Measurements from ENCODE around the gene SHISA9. TPM values are rescaled to one million over a fixed set of nuclear protein-coding genes. Genes with fewer than 3 reads are reported as not detected.

The SHISA9 gene
- total RNA-seq, 1 experiment from 2014 or later = not detected

DNA sequence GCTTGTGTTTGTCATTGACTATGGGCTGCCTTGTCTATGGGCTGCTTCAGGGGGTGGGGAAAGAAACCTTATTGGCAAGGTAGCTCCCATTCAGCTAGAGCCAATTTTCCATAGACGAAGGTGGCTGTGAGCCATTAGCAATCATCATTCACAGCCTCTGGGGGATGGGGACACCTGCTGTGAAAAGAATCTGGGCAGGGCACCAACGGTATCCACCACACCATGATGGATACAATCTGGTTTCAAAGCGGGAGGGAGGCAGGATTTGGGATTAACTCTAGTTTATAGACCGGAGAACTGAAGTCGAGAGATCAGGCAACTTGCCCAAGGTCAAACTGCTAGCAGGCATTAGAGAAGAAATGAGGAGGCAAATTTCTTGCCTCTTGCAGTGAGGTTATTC lies 182.3 kb downstream of the SHISA9 start:
- ATAC-seq (no peak), DNase-seq (ENCODE audit: low read depth, low spot score) (no peak)
- Histone ChIP-seq H3K27me3 (ENCODE audit: insufficient read depth, low read length) (no peaks in the 10 kb centered on the region), H3K4me2 (ENCODE audit: low read length) (no peak overlapping the region), H3K4me1 (ENCODE audit: control insufficient read depth in 1 of 2, insufficient read depth in 2 of 2, low read length in 2 of 2) (no peaks in the 10 kb centered on the region), H3K4me3 (replicated peaks in 1 of 2; ENCODE audit: low read depth in 1 of 2, low read length in 2 of 2) (no peak overlapping the region), H3K27ac (ENCODE audit: low read depth, low read length) (no peak overlapping the region), H3K9me3 (ENCODE audit: control insufficient read depth in 1 of 2, insufficient read depth in 1 of 2, low read depth in 1 of 2, low read length in 2 of 2) (no peaks in the 10 kb centered on the region; a peak in 1 of 4 replicates), H3K9ac (ENCODE audit: low read length) (no peak overlapping the region), H3K79me2 (ENCODE audit: insufficient read depth, low read length) (no peaks in the 10 kb centered on the region), H3K9me2 (ENCODE audit: insufficient read depth) (no peaks in the 10 kb centered on the region), H3K36me3 (ENCODE audit: control insufficient read depth in 1 of 2, insufficient read depth in 2 of 2, low read length in 2 of 2) (no peaks in the 10 kb centered on the region), H4K20me1 (ENCODE audit: insufficient read depth) (no peaks in the 10 kb centered on the region), H2AFZ (ENCODE audit: low read depth, low read length, poor library complexity, severe bottlenecking) (no peak overlapping the region)
- ChIA-PET RAD21 (ENCODE audit: low non-redundant PET in 1 of 2, low total read pairs in 2 of 2, uncharacterized antibody in 2 of 2, unreplicated experiment in 2 of 2) (no interaction called here), CTCF (no interaction called here), POLR2A (no interaction called here)
- intact Hi-C loops (cut with micrococcal nuclease) = no loop called here
- no TSS peak for BruUV-seq (replicated peaks)
- TF ChIP-seq ELF1 (IDR thresholded peaks at IDR 0.05; ENCODE audit: borderline replicate concordance, low read depth) (no peak), SIN3A (IDR thresholded peaks at IDR 0.05; ENCODE audit: low read depth) (no peak), ZNF274 (IDR thresholded peaks at IDR 0.05; ENCODE audit: low read depth, low read length) (no peak), SRF (IDR thresholded peaks at IDR 0.05; ENCODE audit: low read depth) (no peak), EGR1 (IDR thresholded peaks at IDR 0.05; ENCODE audit: low read depth) (no peak), EZH2phosphoT487 (IDR thresholded peaks at IDR 0.05; ENCODE audit: borderline replicate concordance) (no peak), POLR2AphosphoS5 (IDR thresholded peaks at IDR 0.05; ENCODE audit: low read depth, low read length) (no peak), CBX3 (IDR thresholded peaks at IDR 0.05; ENCODE audit: low read depth) (no peak), ZFX (IDR thresholded peaks at IDR 0.05) (no peak), SP1 (IDR thresholded peaks at IDR 0.05; ENCODE audit: low read depth) (no peak), RAD21 (IDR thresholded peaks at IDR 0.05; ENCODE audit: low read depth) (no peak)
- TF ChIP-seq, protein P1, sequence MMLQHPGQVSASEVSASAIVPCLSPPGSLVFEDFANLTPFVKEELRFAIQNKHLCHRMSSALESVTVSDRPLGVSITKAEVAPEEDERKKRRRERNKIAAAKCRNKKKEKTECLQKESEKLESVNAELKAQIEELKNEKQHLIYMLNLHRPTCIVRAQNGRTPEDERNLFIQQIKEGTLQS (IDR thresholded peaks at IDR 0.05) = no peak
- TF ChIP-seq, protein P2, sequence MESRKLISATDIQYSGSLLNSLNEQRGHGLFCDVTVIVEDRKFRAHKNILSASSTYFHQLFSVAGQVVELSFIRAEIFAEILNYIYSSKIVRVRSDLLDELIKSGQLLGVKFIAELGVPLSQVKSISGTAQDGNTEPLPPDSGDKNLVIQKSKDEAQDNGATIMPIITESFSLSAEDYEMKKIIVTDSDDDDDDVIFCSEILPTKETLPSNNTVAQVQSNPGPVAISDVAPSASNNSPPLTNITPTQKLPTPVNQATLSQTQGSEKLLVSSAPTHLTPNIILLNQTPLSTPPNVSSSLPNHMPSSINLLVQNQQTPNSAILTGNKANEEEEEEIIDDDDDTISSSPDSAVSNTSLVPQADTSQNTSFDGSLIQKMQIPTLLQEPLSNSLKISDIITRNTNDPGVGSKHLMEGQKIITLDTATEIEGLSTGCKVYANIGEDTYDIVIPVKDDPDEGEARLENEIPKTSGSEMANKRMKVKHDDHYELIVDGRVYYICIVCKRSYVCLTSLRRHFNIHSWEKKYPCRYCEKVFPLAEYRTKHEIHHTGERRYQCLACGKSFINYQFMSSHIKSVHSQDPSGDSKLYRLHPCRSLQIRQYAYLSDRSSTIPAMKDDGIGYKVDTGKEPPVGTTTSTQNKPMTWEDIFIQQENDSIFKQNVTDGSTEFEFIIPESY (IDR thresholded peaks at IDR 0.05; ENCODE audit: extremely low read depth, insufficient replicate concordance, low read length) = no peak
- TF ChIP-seq, protein P3, sequence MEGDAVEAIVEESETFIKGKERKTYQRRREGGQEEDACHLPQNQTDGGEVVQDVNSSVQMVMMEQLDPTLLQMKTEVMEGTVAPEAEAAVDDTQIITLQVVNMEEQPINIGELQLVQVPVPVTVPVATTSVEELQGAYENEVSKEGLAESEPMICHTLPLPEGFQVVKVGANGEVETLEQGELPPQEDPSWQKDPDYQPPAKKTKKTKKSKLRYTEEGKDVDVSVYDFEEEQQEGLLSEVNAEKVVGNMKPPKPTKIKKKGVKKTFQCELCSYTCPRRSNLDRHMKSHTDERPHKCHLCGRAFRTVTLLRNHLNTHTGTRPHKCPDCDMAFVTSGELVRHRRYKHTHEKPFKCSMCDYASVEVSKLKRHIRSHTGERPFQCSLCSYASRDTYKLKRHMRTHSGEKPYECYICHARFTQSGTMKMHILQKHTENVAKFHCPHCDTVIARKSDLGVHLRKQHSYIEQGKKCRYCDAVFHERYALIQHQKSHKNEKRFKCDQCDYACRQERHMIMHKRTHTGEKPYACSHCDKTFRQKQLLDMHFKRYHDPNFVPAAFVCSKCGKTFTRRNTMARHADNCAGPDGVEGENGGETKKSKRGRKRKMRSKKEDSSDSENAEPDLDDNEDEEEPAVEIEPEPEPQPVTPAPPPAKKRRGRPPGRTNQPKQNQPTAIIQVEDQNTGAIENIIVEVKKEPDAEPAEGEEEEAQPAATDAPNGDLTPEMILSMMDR (IDR thresholded peaks at IDR 0.05 in 2 of 3, conservative IDR thresholded peaks at IDR 0.05 in 1 of 3; ENCODE audit: borderline replicate concordance in 1 of 3, insufficient read depth in 1 of 3, low read depth in 2 of 3, low read length in 2 of 3) = no peak
- TF ChIP-seq, protein P4, sequence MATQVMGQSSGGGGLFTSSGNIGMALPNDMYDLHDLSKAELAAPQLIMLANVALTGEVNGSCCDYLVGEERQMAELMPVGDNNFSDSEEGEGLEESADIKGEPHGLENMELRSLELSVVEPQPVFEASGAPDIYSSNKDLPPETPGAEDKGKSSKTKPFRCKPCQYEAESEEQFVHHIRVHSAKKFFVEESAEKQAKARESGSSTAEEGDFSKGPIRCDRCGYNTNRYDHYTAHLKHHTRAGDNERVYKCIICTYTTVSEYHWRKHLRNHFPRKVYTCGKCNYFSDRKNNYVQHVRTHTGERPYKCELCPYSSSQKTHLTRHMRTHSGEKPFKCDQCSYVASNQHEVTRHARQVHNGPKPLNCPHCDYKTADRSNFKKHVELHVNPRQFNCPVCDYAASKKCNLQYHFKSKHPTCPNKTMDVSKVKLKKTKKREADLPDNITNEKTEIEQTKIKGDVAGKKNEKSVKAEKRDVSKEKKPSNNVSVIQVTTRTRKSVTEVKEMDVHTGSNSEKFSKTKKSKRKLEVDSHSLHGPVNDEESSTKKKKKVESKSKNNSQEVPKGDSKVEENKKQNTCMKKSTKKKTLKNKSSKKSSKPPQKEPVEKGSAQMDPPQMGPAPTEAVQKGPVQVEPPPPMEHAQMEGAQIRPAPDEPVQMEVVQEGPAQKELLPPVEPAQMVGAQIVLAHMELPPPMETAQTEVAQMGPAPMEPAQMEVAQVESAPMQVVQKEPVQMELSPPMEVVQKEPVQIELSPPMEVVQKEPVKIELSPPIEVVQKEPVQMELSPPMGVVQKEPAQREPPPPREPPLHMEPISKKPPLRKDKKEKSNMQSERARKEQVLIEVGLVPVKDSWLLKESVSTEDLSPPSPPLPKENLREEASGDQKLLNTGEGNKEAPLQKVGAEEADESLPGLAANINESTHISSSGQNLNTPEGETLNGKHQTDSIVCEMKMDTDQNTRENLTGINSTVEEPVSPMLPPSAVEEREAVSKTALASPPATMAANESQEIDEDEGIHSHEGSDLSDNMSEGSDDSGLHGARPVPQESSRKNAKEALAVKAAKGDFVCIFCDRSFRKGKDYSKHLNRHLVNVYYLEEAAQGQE (IDR thresholded peaks at IDR 0.05; ENCODE audit: low read depth) = no peak
- TF ChIP-seq, protein P5, sequence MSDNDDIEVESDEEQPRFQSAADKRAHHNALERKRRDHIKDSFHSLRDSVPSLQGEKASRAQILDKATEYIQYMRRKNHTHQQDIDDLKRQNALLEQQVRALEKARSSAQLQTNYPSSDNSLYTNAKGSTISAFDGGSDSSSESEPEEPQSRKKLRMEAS (IDR thresholded peaks at IDR 0.05) = no peak
